Heart right ventricle (tissue), 16 donors: ENCODE results near the gene SLC35F2. TPM values are rescaled to one million over a fixed set of nuclear protein-coding genes. Genes with fewer than 3 reads are reported as not detected.

ENCODE experiments used
- ATAC-seq, 8 donors: fragments of 200-7000 bp; cut with Tn5 transposase; one replicate each; pipeline ENCODE4 v1.9.1; 2020; ENCODE audit warnings: mild to moderate bottlenecking in 8 of 8, moderate library complexity in 8 of 8, moderate number of reproducible peaks in 1 of 8
- DNase-seq, 2 donors: peaks; one replicate each; pipeline ENCODE4 v3.0.0-alpha.2; 2020
- H3K27ac ChIP-seq, 10 donors: fragments of 200-600 bp; sonication (generic) in 2 of 10; one replicate each; pipeline versions ENCODE4 v1.5.0 to v1.8.0; 2020 to 2022; ENCODE audit warnings: mild to moderate bottlenecking in 3 of 10
- H3K27me3 ChIP-seq, 7 donors: fragments of 200-600 bp; one replicate each; pipeline ENCODE4 v1.8.0; 2021 to 2022; ENCODE audit warnings: mild to moderate bottlenecking in 2 of 7
- H3K36me3 ChIP-seq, 9 donors: fragments of 200-600 bp; sonication (generic) in 1 of 9; one replicate each; pipeline versions ENCODE4 v1.5.0 to v1.8.0; 2020 to 2022; ENCODE audit warnings: mild to moderate bottlenecking in 2 of 9
- H3K4me1 ChIP-seq, 9 donors: fragments of 200-600 bp; sonication (generic) in 1 of 9; one replicate each; pipeline versions ENCODE4 v1.5.0 to v1.8.0; 2020 to 2022; ENCODE audit warnings: mild to moderate bottlenecking in 4 of 9
- H3K4me3 ChIP-seq, 10 donors: fragments of 200-600 bp; sonication (generic) in 2 of 10; one replicate each; pipeline versions ENCODE4 v1.5.0 to v1.8.0; 2020 to 2022; ENCODE audit warnings: mild to moderate bottlenecking in 7 of 10, moderate library complexity in 2 of 10
- H3K9me3 ChIP-seq, 11 donors: fragments of 200-600 bp in 10 of 11; sonication (generic) in 2 of 11; one replicate each; pipeline versions ENCODE4 v1.5.0 to v1.8.0; 2013 to 2022; ENCODE audit warnings: mild to moderate bottlenecking in 2 of 11, control low read depth in 1 of 11, moderate library complexity in 1 of 11
- WGBS, 2 donors: extraction: QIAGEN DNeasy Blood & Tissue Kit; methylation state at CpG; one replicate each; pipeline ENCODE4 v1.1.7; 2013; ENCODE audit warnings: inconsistent platforms in 1 of 2; 5-methylcytosine and 5-hydroxymethylcytosine counted together
- intact Hi-C, 10 donors: fragments of 100-400 bp; cut with DNase I; formaldehyde crosslinking; loops; one replicate each; pipeline versions ENCODE4 v1.11.1 to v1.14.2; 2022
- polyA plus RNA-seq, 2 donors: library from polyadenylated mRNA; stranded (reverse); fragments of 200-250 nt; gene quantifications; one replicate each; pipeline ENCODE4 v1.2.3, GENCODE V29; 2013
- total RNA-seq, 10 donors: library from RNA; stranded (reverse); fragmentation: NEBNext Ultra II Directional in 3 of 10; extraction: Animal tissue kit (Norgen Biotek cat#: 25700) in 3 of 10; gene quantifications; one replicate each; pipeline versions ENCODE4 v1.2.1 to v1.2.4, GENCODE V29; 2021 to 2023
- TF ChIP-seq, protein P1 (sequence below), 9 donors: fragments of 200-600 bp; sonication (generic) in 2 of 9; IDR thresholded peaks; one replicate each; pipeline versions ENCODE4 v1.5.0 to v1.8.0; 2021 to 2022; ENCODE audit warnings: antibody characterized with exemption in 9 of 9, mild to moderate bottlenecking in 5 of 9, moderate library complexity in 1 of 9
- donor health status: Arrhythmogenic right ventricular cardiomyopathy.
- donor health status: ischemic (EF 13 %, LVEDD 7.1; RV severe dilation, severe dysfunction).
- donor health status: healthy with polysubstance abuse.
- donor health status: DM: no; HTN: yes; CAD: no.
- donor health status: DM: no; HTN: no; CAD: no.
- donor health status: ischemic (EF 25% LVEDD 6.9; RV normal size, moderate dysfunction).
- donor health status: ischemic (EF 25% LVEDD 5.7; RV mildly dilated, moderate dysfunction).
- donor health status: healthy.
- donor health status: DM: yes; HTN: yes; CAD: no.
- donor health status: Ischemic cardiomyopathy.
- donor health status: ischemic (EF 35%, LVEDD 5.7; RV mildly dilated, moderate dysfunction).
- donor health status: nonischemic (EF 11% LVEDD 7.7; RV severe dilation, severe dysfunction).
- donor health status: DM: yes; HTN: yes; CAD: no.
- donor health status: PGD.
- donor health status: ischemic (EF 29% LVEDD 5.4; RV normal size, mild dysfunction).
- donor health status: nonischemic (EF 23%, LVEDD 6.1; RV moderate dilation, normal function).

The SLC35F2 gene
- total and polyA plus RNA-seq, 12 donors, result 0.40 to 2.0 (median 0.88) TPM

DNA sequence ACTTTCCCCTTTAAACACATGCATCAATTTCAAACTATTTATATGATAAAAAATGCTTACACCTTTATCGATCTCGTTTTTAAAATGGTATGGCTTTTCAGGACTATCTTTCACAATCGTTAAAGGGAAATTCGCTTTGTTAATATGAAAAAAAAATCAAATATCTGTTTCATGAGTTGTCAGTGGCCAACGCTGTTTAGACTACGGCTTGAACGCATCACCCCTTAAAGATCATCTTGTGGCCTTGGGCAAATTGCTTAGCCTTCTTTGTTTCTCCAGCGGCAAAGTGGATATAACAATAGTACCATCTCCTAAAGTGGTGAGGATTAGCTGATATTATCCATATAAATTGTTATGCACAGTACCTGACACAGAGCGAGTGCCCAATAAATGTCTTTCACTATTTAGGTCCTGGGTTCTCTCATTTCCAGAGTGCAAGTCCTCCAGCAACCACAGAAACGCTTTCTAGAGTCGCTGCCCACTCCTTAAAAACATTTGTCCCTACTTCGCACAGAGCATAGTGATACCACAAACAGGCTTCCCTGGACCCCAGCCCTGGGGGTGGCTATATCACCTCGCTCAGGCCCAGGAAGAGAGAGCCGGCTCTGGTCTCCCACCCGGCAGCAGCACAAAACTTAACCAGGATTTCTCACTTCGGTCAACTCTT lies 904 bp downstream of the SLC35F2 start:
- ATAC-seq, result peak in 5 of 8 donors; percentile 18 to 27 (median 22)
- TF ChIP-seq, protein P1, sequence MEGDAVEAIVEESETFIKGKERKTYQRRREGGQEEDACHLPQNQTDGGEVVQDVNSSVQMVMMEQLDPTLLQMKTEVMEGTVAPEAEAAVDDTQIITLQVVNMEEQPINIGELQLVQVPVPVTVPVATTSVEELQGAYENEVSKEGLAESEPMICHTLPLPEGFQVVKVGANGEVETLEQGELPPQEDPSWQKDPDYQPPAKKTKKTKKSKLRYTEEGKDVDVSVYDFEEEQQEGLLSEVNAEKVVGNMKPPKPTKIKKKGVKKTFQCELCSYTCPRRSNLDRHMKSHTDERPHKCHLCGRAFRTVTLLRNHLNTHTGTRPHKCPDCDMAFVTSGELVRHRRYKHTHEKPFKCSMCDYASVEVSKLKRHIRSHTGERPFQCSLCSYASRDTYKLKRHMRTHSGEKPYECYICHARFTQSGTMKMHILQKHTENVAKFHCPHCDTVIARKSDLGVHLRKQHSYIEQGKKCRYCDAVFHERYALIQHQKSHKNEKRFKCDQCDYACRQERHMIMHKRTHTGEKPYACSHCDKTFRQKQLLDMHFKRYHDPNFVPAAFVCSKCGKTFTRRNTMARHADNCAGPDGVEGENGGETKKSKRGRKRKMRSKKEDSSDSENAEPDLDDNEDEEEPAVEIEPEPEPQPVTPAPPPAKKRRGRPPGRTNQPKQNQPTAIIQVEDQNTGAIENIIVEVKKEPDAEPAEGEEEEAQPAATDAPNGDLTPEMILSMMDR (IDR thresholded peaks at IDR 0.05), result no peak
- intact Hi-C loops, result loop anchor here in 1 of 10 donors (10.0 kb wide), 1 partner anchor 63 kb away; no protein-coding TSS in a partner anchor
- DNase-seq, result no peak
- Histone ChIP-seq H3K36me3 (no peaks in the 10 kb centered on the region), H3K27me3 (peaks cover 0 to 19% (median 0%) of the 10 kb centered on the region in 7 donors), H3K27ac (peak overlapping the region in 4 of 10 donors; percentile 51 to 62 (median 54)), H3K9me3 (no peaks in the 10 kb centered on the region), H3K4me1 (peaks cover 0 to 29% (median 16%) of the 10 kb centered on the region in 9 donors), H3K4me3 (peak overlapping the region; percentile 34 to 73 (median 66))
- WGBS, 2 donors, result 45 to 46% methylated on average over 16 of the region's 16 CpGs

GRCh38 chr11:107856981-107857517 lies 1.5 kb downstream of the SLC35F2 start:
- Histone ChIP-seq H3K27ac (no peak overlapping the region), H3K9me3 (no peaks in the 10 kb centered on the region), H3K4me1 (peaks cover 0 to 29% (median 16%) of the 10 kb centered on the region in 9 donors), H3K27me3 (peaks cover 0 to 19% (median 0%) of the 10 kb centered on the region in 7 donors), H3K4me3 (no peak overlapping the region), H3K36me3 (no peaks in the 10 kb centered on the region)
- TF ChIP-seq, protein P1 (IDR thresholded peaks at IDR 0.05), result no peak
- WGBS, 2 donors, result 30 to 37% methylated on average over 7 of the region's 7 CpGs
- intact Hi-C loops, result loop anchor here in 1 of 10 donors (10.0 kb wide), 1 partner anchor 62 kb away; no protein-coding TSS in a partner anchor
- peak in 1 of 8 donors; percentile 68 for ATAC-seq
- no peak for DNase-seq

DNA sequence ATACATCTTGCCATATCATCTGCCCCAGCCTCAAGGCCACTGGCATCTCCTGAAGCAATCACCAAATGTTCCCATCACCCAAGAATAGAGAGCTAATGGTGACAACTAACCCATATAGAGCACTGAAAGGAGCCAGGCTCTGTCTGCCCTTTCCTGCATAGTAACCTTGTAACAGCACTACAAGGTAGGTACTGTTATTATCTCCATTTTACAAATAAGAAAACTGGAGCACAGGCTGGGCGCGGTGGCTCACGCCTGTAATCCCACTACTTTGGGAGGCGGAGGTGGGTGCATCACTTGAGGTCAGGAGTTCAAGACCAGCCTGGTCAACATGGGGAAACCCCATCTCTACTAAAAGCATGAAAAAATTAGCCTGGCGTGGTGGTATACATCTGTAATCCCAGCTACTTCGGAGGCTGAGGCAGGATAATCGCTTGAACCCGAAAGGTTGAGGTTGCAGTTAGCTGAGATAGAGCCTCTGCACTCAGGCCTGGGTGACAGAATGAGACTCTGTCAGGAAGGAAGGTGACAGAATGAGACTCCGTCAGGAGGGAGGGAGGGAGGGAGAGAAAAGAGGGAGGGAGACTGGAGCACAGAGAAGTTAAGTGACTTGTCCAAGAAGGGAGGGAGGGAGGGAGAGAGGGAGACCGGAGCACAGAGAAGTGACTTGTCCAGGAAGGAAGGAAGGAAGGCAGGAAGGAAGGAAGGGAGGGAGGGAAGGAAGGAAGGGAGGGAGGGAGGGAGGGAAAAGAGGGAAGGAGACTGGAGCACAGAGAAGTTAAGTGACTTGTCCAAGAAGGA lies 2.2 kb downstream of the SLC35F2 start:
- Histone ChIP-seq H3K27me3 (peaks cover 0 to 19% (median 0%) of the 10 kb centered on the region in 7 donors), H3K9me3 (no peaks in the 10 kb centered on the region), H3K4me1 (peaks cover 0 to 29% (median 16%) of the 10 kb centered on the region in 9 donors), H3K4me3 (no peak overlapping the region), H3K27ac (peak overlapping the region in 1 of 10 donors; percentile 29), H3K36me3 (no peaks in the 10 kb centered on the region)
- DNase-seq (no peak), ATAC-seq (no peak)
- intact Hi-C loops, result loop anchor here in 1 of 10 donors (10.0 kb wide), 1 partner anchor 62 kb away; no protein-coding TSS in a partner anchor
- TF ChIP-seq, protein P1 (IDR thresholded peaks at IDR 0.05), result no peak
- 75 to 76% methylated on average over 10 of the region's 10 CpGs for WGBS, 2 donors

DNA sequence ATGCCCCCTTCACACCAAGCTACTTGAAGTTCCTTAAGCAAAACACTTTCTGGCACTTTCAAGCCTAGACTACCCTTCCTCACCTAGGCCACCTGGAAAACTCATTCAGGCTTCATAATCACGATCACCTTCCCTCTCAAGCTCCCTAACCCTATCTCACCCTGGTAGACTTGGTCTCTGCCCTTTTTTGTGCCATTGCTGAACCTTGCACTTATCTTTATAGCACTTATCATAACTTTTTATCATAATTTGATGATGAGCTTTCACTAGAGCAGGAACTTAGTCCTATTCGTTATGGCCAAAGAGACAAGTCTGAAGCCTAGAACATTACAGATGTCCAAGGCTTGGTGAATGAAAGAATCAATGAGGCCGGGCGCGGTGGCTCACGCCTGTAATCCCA lies 5.5 kb downstream of the SLC35F2 start:
- Histone ChIP-seq H3K36me3 (no peaks in the 10 kb centered on the region), H3K27me3 (peaks cover 0 to 2% (median 0%) of the 10 kb centered on the region in 7 donors), H3K4me1 (peaks cover 0 to 9% (median 4%) of the 10 kb centered on the region in 9 donors), H3K4me3 (no peak overlapping the region), H3K27ac (no peak overlapping the region), H3K9me3 (no peaks in the 10 kb centered on the region)
- intact Hi-C loops, result loop anchor here in 1 of 10 donors (10.0 kb wide), 1 partner anchor 58 kb away; no protein-coding TSS in a partner anchor
- no peak for ATAC-seq
- TF ChIP-seq, protein P1 (IDR thresholded peaks at IDR 0.05), result no peak
- 94 to 95% methylated on average over 6 of the region's 6 CpGs for WGBS, 2 donors
- no peak for DNase-seq
